ENCODE measurements around the gene LRP6.

Gene LRP6

DNA sequence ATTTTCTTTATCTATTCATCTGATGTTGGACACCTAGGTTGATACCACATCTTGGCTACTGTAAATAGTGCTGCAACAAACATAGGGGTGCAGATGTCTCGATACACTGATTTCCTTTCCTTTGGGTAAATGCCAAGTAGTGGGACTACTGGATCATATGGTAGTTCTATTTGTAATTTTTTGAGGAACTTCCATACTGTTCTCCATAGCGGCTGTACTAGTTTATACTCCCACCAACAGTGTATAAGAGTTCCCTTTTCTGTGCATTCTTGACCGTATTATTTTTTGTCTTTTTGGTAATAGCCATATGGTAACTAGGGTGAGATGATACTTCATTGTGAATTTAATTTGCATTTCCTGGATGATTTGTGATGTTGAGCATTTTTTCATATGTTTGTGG, 71.8 kb downstream of the LRP6 start:
- TF ChIP-seq ISL1 (CRISPR knock-in tag; IDR thresholded peaks at IDR 0.05) (no peak), ARNTL (CRISPR knock-in tag; IDR thresholded peaks at IDR 0.05; ENCODE audit: borderline replicate concordance, low read depth) (no peak), ZC3H10 (CRISPR knock-in tag; IDR thresholded peaks at IDR 0.05) (no peak), ZNF70 (CRISPR knock-in tag; IDR thresholded peaks at IDR 0.05) (no peak), ZNF8 (CRISPR knock-in tag; IDR thresholded peaks at IDR 0.05) (no peak), BACH2 (CRISPR knock-in tag; IDR thresholded peaks at IDR 0.05; ENCODE audit: borderline replicate concordance) (no peak), ZFP30 (CRISPR knock-in tag; IDR thresholded peaks at IDR 0.05) (no peak), CSDC2 (CRISPR knock-in tag; IDR thresholded peaks at IDR 0.05) (no peak), OSR1 (CRISPR knock-in tag; IDR thresholded peaks at IDR 0.05) (no peak), SNAI2 (CRISPR knock-in tag; IDR thresholded peaks at IDR 0.05) (no peak), ZFP3 (CRISPR knock-in tag; IDR thresholded peaks at IDR 0.05) (no peak), TOX (CRISPR knock-in tag; IDR thresholded peaks at IDR 0.05; ENCODE audit: borderline replicate concordance) (no peak), ESRRG (CRISPR knock-in tag; IDR thresholded peaks at IDR 0.05) (no peak)
- TF ChIP-seq, protein P1, sequence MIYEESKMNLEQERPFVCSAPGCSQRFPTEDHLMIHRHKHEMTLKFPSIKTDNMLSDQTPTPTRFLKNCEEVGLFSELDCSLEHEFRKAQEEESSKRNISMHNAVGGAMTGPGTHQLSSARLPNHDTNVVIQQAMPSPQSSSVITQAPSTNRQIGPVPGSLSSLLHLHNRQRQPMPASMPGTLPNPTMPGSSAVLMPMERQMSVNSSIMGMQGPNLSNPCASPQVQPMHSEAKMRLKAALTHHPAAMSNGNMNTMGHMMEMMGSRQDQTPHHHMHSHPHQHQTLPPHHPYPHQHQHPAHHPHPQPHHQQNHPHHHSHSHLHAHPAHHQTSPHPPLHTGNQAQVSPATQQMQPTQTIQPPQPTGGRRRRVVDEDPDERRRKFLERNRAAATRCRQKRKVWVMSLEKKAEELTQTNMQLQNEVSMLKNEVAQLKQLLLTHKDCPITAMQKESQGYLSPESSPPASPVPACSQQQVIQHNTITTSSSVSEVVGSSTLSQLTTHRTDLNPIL (CRISPR knock-in tag; IDR thresholded peaks at IDR 0.05; ENCODE audit: low read depth), result no peak
- TF ChIP-seq, protein P2, sequence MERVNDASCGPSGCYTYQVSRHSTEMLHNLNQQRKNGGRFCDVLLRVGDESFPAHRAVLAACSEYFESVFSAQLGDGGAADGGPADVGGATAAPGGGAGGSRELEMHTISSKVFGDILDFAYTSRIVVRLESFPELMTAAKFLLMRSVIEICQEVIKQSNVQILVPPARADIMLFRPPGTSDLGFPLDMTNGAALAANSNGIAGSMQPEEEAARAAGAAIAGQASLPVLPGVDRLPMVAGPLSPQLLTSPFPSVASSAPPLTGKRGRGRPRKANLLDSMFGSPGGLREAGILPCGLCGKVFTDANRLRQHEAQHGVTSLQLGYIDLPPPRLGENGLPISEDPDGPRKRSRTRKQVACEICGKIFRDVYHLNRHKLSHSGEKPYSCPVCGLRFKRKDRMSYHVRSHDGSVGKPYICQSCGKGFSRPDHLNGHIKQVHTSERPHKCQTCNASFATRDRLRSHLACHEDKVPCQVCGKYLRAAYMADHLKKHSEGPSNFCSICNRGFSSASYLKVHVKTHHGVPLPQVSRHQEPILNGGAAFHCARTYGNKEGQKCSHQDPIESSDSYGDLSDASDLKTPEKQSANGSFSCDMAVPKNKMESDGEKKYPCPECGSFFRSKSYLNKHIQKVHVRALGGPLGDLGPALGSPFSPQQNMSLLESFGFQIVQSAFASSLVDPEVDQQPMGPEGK (CRISPR knock-in tag; IDR thresholded peaks at IDR 0.05; ENCODE audit: borderline replicate concordance), result no peak
- TF ChIP-seq, protein P3, sequence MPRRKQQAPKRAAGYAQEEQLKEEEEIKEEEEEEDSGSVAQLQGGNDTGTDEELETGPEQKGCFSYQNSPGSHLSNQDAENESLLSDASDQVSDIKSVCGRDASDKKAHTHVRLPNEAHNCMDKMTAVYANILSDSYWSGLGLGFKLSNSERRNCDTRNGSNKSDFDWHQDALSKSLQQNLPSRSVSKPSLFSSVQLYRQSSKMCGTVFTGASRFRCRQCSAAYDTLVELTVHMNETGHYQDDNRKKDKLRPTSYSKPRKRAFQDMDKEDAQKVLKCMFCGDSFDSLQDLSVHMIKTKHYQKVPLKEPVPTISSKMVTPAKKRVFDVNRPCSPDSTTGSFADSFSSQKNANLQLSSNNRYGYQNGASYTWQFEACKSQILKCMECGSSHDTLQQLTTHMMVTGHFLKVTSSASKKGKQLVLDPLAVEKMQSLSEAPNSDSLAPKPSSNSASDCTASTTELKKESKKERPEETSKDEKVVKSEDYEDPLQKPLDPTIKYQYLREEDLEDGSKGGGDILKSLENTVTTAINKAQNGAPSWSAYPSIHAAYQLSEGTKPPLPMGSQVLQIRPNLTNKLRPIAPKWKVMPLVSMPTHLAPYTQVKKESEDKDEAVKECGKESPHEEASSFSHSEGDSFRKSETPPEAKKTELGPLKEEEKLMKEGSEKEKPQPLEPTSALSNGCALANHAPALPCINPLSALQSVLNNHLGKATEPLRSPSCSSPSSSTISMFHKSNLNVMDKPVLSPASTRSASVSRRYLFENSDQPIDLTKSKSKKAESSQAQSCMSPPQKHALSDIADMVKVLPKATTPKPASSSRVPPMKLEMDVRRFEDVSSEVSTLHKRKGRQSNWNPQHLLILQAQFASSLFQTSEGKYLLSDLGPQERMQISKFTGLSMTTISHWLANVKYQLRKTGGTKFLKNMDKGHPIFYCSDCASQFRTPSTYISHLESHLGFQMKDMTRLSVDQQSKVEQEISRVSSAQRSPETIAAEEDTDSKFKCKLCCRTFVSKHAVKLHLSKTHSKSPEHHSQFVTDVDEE (CRISPR knock-in tag; IDR thresholded peaks at IDR 0.05), result no peak
- TF ChIP-seq, protein P4, sequence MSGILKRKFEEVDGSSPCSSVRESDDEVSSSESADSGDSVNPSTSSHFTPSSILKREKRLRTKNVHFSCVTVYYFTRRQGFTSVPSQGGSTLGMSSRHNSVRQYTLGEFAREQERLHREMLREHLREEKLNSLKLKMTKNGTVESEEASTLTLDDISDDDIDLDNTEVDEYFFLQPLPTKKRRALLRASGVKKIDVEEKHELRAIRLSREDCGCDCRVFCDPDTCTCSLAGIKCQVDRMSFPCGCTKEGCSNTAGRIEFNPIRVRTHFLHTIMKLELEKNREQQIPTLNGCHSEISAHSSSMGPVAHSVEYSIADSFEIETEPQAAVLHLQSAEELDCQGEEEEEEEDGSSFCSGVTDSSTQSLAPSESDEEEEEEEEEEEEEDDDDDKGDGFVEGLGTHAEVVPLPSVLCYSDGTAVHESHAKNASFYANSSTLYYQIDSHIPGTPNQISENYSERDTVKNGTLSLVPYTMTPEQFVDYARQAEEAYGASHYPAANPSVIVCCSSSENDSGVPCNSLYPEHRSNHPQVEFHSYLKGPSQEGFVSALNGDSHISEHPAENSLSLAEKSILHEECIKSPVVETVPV (CRISPR knock-in tag; IDR thresholded peaks at IDR 0.05), result no peak
- TF ChIP-seq, protein P5, sequence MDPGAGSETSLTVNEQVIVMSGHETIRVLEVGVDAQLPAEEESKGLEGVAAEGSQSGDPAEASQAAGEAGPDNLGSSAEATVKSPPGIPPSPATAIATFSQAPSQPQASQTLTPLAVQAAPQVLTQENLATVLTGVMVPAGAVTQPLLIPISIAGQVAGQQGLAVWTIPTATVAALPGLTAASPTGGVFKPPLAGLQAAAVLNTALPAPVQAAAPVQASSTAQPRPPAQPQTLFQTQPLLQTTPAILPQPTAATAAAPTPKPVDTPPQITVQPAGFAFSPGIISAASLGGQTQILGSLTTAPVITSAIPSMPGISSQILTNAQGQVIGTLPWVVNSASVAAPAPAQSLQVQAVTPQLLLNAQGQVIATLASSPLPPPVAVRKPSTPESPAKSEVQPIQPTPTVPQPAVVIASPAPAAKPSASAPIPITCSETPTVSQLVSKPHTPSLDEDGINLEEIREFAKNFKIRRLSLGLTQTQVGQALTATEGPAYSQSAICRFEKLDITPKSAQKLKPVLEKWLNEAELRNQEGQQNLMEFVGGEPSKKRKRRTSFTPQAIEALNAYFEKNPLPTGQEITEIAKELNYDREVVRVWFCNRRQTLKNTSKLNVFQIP (CRISPR knock-in tag; IDR thresholded peaks at IDR 0.05; ENCODE audit: borderline replicate concordance, low read depth), result no peak
- ATAC-seq, result no peak

DNA sequence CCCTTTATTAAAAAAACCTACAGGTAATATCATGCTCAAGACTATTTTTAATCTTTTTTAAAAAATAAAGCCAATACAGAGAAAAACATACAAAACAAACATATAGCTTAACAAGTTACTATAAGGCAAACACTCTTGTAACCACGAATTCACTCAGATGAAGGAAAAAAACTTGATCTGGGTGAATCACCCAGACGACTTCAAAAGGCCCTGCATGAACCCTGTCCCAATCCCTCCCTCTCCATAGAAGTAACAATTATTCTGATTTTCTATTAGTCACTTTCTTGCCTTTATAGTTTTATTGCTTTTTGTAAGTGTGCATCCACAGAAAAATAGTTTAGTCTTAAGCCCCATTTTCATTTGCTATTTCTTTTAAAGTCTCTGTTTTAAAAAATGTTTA, 72.6 kb downstream of the LRP6 start:
- TF ChIP-seq, protein P2 (CRISPR knock-in tag; IDR thresholded peaks at IDR 0.05; ENCODE audit: borderline replicate concordance), result no peak
- ATAC-seq, result no peak

DNA sequence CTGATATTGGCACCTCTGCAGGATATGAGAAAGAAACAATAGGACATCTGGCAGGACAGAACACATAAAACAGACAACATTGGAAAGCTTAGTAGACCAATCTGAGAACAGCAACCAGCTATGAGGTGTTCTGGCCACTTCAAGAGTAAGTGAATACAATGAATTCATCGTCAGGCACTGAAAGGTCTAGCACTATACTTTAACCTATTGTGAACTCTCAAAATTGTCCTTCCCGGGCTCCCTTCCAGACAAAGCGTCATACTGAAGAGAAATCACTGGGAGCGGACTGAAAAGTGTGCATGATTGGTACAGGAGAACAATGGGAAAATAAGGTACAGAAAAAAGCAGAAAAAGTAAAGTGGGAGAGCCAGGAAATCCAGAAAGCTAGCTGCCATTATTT, 75.8 kb downstream of the LRP6 start:
- no peak for ATAC-seq
- TF ChIP-seq, protein P4 (CRISPR knock-in tag; IDR thresholded peaks at IDR 0.05), result no peak
- no peak for TF ChIP-seq ZNF8 (CRISPR knock-in tag; IDR thresholded peaks at IDR 0.05)
- no peak for TF ChIP-seq OSR1 (CRISPR knock-in tag; IDR thresholded peaks at IDR 0.05)
- no peak for TF ChIP-seq ZNF565 (CRISPR knock-in tag; conservative IDR thresholded peaks at IDR 0.05; ENCODE audit: low read depth)
- TF ChIP-seq ZFP30 (CRISPR knock-in tag; IDR thresholded peaks at IDR 0.05), result no peak
- TF ChIP-seq, protein P3 (CRISPR knock-in tag; IDR thresholded peaks at IDR 0.05), result no peak
- TF ChIP-seq RARB (CRISPR knock-in tag; IDR thresholded peaks at IDR 0.05), result no peak
- TF ChIP-seq, protein P2 (CRISPR knock-in tag; IDR thresholded peaks at IDR 0.05; ENCODE audit: borderline replicate concordance), result no peak
- no peak for TF ChIP-seq TOX (CRISPR knock-in tag; IDR thresholded peaks at IDR 0.05; ENCODE audit: borderline replicate concordance)

Data from SK-N-SH treated with all-trans-retinoic acid at 6 μM for 48 hours (cell line).